ENCODE results near the gene IKZF3. TPM values are rescaled to one million over a fixed set of nuclear protein-coding genes. Genes with fewer than 3 reads are reported as not detected.

IKZF3 gene
- total RNA-seq, 1 donor from 2014 or later = 0.34 TPM

GRCh38 chr17:39724731-39725130, 139.4 kb downstream of the IKZF3 start:
- H3K4me3 ChIP-seq (ENCODE audit: insufficient read depth, low read depth, low read length) = no peak overlapping the region
- H3K27ac Mint-ChIP-seq (ENCODE audit: unreplicated experiment) = peak overlapping the region; percentile 31
- TF ChIP-seq EZH2 (IDR thresholded peaks at IDR 0.05; ENCODE audit: insufficient read depth, low read length) = no peak
- TF ChIP-seq, protein P1, sequence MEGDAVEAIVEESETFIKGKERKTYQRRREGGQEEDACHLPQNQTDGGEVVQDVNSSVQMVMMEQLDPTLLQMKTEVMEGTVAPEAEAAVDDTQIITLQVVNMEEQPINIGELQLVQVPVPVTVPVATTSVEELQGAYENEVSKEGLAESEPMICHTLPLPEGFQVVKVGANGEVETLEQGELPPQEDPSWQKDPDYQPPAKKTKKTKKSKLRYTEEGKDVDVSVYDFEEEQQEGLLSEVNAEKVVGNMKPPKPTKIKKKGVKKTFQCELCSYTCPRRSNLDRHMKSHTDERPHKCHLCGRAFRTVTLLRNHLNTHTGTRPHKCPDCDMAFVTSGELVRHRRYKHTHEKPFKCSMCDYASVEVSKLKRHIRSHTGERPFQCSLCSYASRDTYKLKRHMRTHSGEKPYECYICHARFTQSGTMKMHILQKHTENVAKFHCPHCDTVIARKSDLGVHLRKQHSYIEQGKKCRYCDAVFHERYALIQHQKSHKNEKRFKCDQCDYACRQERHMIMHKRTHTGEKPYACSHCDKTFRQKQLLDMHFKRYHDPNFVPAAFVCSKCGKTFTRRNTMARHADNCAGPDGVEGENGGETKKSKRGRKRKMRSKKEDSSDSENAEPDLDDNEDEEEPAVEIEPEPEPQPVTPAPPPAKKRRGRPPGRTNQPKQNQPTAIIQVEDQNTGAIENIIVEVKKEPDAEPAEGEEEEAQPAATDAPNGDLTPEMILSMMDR (IDR thresholded peaks at IDR 0.05; ENCODE audit: insufficient read depth, low read depth, low read length) = no peak
- peaks cover 18% of the 10 kb centered on the region for H3K36me3 Mint-ChIP-seq (ENCODE audit: low read depth, unreplicated experiment)
- no peak overlapping the region for H3K4me2 ChIP-seq (ENCODE audit: low read length)
- no peaks in the 10 kb centered on the region for H3K9me3 Mint-ChIP-seq (ENCODE audit: unreplicated experiment)
- H3K27ac ChIP-seq (ENCODE audit: low read depth, low read length) = no peak overlapping the region
- H3K27me3 Mint-ChIP-seq (ENCODE audit: low read depth, unreplicated experiment) = no peaks in the 10 kb centered on the region
- peaks cover 1% of the 10 kb centered on the region for H3K4me1 ChIP-seq (ENCODE audit: insufficient read depth, low read length)
- peaks cover 5% of the 10 kb centered on the region for H3K36me3 ChIP-seq (ENCODE audit: insufficient read depth, low read length)
- peaks cover 8% of the 10 kb centered on the region for H4K20me1 ChIP-seq (ENCODE audit: insufficient read depth, low read length)
- no peak overlapping the region for H2AFZ ChIP-seq (ENCODE audit: low read depth, low read length)
- H3K9me3 ChIP-seq (ENCODE audit: insufficient read depth, low read depth, low read length) = no peaks in the 10 kb centered on the region
- H3K4me3 Mint-ChIP-seq (ENCODE audit: unreplicated experiment) = no peak overlapping the region
- no peaks in the 10 kb centered on the region for H3K4me1 Mint-ChIP-seq (ENCODE audit: low read depth, unreplicated experiment)
- no peaks in the 10 kb centered on the region for H3K79me2 ChIP-seq (ENCODE audit: insufficient read depth, low read length)
- no peak for FAIRE-seq
- DNase-seq (ENCODE audit: low read depth) = no peak
- H3K27me3 ChIP-seq (ENCODE audit: insufficient read depth, low read length) = no peaks in the 10 kb centered on the region
- H3K9ac ChIP-seq (ENCODE audit: low read length) = no peak overlapping the region

DNA sequence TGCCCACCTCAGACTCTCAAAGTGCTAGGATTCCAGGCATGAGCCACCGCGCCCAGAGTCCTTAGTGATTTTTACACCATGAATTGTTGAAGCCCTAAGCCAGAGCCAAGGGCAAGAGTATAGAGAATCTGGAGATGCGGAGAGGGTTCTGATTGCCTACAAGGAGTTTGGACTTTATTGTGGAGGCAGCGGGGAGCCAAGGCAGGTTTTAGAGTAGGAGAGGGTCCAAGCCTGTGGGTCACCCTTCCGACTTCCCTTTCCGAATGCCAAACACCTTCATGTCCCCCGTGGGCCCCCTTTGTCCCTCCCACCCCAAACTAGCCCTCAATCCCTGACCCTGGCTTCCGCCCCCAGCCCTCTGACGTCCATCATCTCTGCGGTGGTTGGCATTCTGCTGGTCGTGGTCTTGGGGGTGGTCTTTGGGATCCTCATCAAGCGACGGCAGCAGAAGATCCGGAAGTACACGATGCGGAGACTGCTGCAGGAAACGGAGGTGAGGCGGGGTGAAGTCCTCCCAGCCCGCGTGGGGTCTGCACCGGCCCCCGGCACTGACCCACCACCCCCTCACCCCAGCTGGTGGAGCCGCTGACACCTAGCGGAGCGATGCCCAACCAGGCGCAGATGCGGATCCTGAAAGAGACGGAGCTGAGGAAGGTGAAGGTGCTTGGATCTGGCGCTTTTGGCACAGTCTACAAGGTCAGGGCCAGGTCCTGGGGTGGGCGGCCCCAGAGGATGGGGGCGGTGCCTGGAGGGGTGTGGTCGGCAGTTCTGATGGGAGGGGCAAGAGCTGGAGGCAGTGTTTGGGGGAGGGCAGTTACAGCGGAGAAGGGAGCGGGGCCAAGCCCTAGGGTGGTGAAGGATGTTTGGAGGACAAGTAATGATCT, 140.9 kb downstream of the IKZF3 start:
- Histone ChIP-seq H3K79me2 (ENCODE audit: insufficient read depth, low read length) (no peaks in the 10 kb centered on the region), H3K4me2 (ENCODE audit: low read length) (no peak overlapping the region), H4K20me1 (ENCODE audit: insufficient read depth, low read length) (no peaks in the 10 kb centered on the region), H3K36me3 (ENCODE audit: insufficient read depth, low read length) (peaks cover 10% of the 10 kb centered on the region), H3K27me3 (ENCODE audit: insufficient read depth, low read length) (no peaks in the 10 kb centered on the region), H3K9me3 (ENCODE audit: insufficient read depth, low read depth, low read length) (no peaks in the 10 kb centered on the region), H3K27ac (ENCODE audit: low read depth, low read length) (no peak overlapping the region), H3K4me3 (ENCODE audit: insufficient read depth, low read depth, low read length) (no peak overlapping the region), H3K4me1 (ENCODE audit: insufficient read depth, low read length) (no peaks in the 10 kb centered on the region), H3K9ac (ENCODE audit: low read length) (no peak overlapping the region), H2AFZ (ENCODE audit: low read depth, low read length) (no peak overlapping the region)
- Mint-ChIP-seq H3K27ac (ENCODE audit: unreplicated experiment) (no peak overlapping the region), H3K36me3 (ENCODE audit: low read depth, unreplicated experiment) (peaks cover 18% of the 10 kb centered on the region), H3K27me3 (ENCODE audit: low read depth, unreplicated experiment) (no peaks in the 10 kb centered on the region), H3K4me1 (ENCODE audit: low read depth, unreplicated experiment) (no peaks in the 10 kb centered on the region), H3K9me3 (ENCODE audit: unreplicated experiment) (no peaks in the 10 kb centered on the region), H3K4me3 (ENCODE audit: unreplicated experiment) (no peak overlapping the region)
- FAIRE-seq (no peak), DNase-seq (ENCODE audit: low read depth) (no peak)
- TF ChIP-seq, protein P1 (IDR thresholded peaks at IDR 0.05; ENCODE audit: insufficient read depth, low read depth, low read length) = no peak
- TF ChIP-seq EZH2 (IDR thresholded peaks at IDR 0.05; ENCODE audit: insufficient read depth, low read length) = no peak

GRCh38 chr17:39722104-39722503, 142.0 kb downstream of the IKZF3 start:
- no peak for TF ChIP-seq EZH2 (IDR thresholded peaks at IDR 0.05; ENCODE audit: insufficient read depth, low read length)
- TF ChIP-seq, protein P1 (IDR thresholded peaks at IDR 0.05; ENCODE audit: insufficient read depth, low read depth, low read length) = no peak
- H3K9me3 ChIP-seq (ENCODE audit: insufficient read depth, low read depth, low read length) = no peaks in the 10 kb centered on the region
- no peaks in the 10 kb centered on the region for H3K27me3 ChIP-seq (ENCODE audit: insufficient read depth, low read length)
- FAIRE-seq = no peak
- no peaks in the 10 kb centered on the region for H4K20me1 ChIP-seq (ENCODE audit: insufficient read depth, low read length)
- DNase-seq (ENCODE audit: low read depth) = no peak
- peaks cover 12% of the 10 kb centered on the region for H3K36me3 ChIP-seq (ENCODE audit: insufficient read depth, low read length)
- no peak overlapping the region for H3K9ac ChIP-seq (ENCODE audit: low read length)
- H3K4me3 ChIP-seq (ENCODE audit: insufficient read depth, low read depth, low read length) = no peak overlapping the region
- H3K4me1 ChIP-seq (ENCODE audit: insufficient read depth, low read length) = no peaks in the 10 kb centered on the region
- H3K27ac ChIP-seq (ENCODE audit: low read depth, low read length) = no peak overlapping the region
- no peaks in the 10 kb centered on the region for H3K79me2 ChIP-seq (ENCODE audit: insufficient read depth, low read length)
- no peaks in the 10 kb centered on the region for H3K4me1 Mint-ChIP-seq (ENCODE audit: low read depth, unreplicated experiment)
- H3K27me3 Mint-ChIP-seq (ENCODE audit: low read depth, unreplicated experiment) = no peaks in the 10 kb centered on the region
- H3K9me3 Mint-ChIP-seq (ENCODE audit: unreplicated experiment) = no peaks in the 10 kb centered on the region
- no peak overlapping the region for H3K4me2 ChIP-seq (ENCODE audit: low read length)
- H3K4me3 Mint-ChIP-seq (ENCODE audit: unreplicated experiment) = no peak overlapping the region
- peaks cover 20% of the 10 kb centered on the region for H3K36me3 Mint-ChIP-seq (ENCODE audit: low read depth, unreplicated experiment)
- no peak overlapping the region for H2AFZ ChIP-seq (ENCODE audit: low read depth, low read length)
- H3K27ac Mint-ChIP-seq (ENCODE audit: unreplicated experiment) = no peak overlapping the region
